ENCODE measurements around the gene RPS2. TPM values are rescaled to one million over a fixed set of nuclear protein-coding genes. Genes with fewer than 3 reads are reported as not detected.

RPS2 gene
- total and polyA plus RNA-seq, 2 donors (not counting 1 experiment from before 2014, with no cell fraction given) = 3,261 to 6,138 TPM

DNA sequence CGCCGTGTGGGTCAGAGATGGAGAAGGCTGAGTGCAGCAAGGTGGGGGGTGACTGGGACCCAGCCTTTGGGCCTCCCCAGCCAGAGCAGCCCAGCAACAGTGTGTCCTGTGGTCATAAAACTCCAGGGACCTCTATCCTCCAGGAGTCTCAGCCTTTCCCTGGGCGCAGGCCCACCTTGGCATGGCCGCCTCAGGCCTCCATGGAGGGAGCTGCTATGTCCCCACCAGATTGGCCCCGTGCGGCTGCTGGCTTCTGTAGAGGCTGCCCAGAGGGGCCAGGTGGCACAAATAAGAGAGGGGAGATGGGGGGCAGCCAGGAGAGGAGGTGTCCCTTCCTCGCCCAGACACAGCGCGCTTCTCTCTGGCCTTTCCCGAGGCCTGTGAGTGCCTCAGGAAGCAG, 22.6 kb upstream of the RPS2 start:
- POLR2A ChIA-PET = interaction anchor here (1.2 kb wide), 1 partner anchor 22 kb away, joined by 4 read pairs; the partner anchor contains the start of gene RPS2
- CTCF ChIA-PET = interaction anchor here (1.8 kb wide), 1 partner anchor 16 kb away, joined by 5 read pairs; no protein-coding TSS in a partner anchor
- Histone ChIP-seq H2AFZ (ENCODE audit: insufficient read depth, low read depth, low read length, poor library complexity, severe bottlenecking) (no peak overlapping the region), H3K27ac (ENCODE audit: low read length in 2 of 2) (no peak overlapping the region), H3K9ac (ENCODE audit: low read length) (no peak overlapping the region), H3K4me3 (ENCODE audit: control extremely low read depth in 1 of 5, extremely low read depth in 1 of 5, insufficient read depth in 1 of 5, low read depth in 2 of 5, low read length in 4 of 5) (no peak overlapping the region), H3K9me3 (ENCODE audit: control extremely low read depth in 1 of 3, control insufficient read depth in 2 of 3, insufficient read depth in 1 of 3, low read length in 2 of 3) (peaks cover 0 to 3% (median 0%) of the 10 kb centered on the region in 3 donors), H3K79me2 (ENCODE audit: control insufficient read depth, insufficient read depth, low read length) (no peaks in the 10 kb centered on the region), H3K36me3 (replicated peaks in 1 of 2; ENCODE audit: control extremely low read depth in 1 of 2, control insufficient read depth in 1 of 2, extremely low read depth in 1 of 2, insufficient read depth in 2 of 2, low read length in 1 of 2) (peaks cover 0 to 10% of the 10 kb centered on the region in 2 experiments), H4K20me1 (ENCODE audit: control insufficient read depth, insufficient read depth, low read length, poor library complexity, severe bottlenecking) (no peaks in the 10 kb centered on the region), H3K27me3 (replicated peaks in 1 of 4; ENCODE audit: control extremely low read depth in 1 of 4, control insufficient read depth in 3 of 4, insufficient read depth in 4 of 4, low read length in 3 of 4) (peaks cover 0 to 9% (median 4%) of the 10 kb centered on the region in 4 experiments), H3K4me1 (ENCODE audit: control insufficient read depth in 2 of 2, insufficient read depth in 2 of 2, low read length in 2 of 2) (peaks cover 27 to 44% of the 10 kb centered on the region in 2 donors), H3K4me2 (replicated peaks; ENCODE audit: low read depth, low read length, poor library complexity, severe bottlenecking) (no peak overlapping the region)
- ATAC-seq (ENCODE audit: low read depth) = no peak
- Mint-ChIP-seq H3K4me1 (peaks cover 41% of the 10 kb centered on the region), H3K9me3 (ENCODE audit: insufficient read depth) (no peaks in the 10 kb centered on the region), H3K27ac (no peak overlapping the region), H3K27me3 (peaks cover 6% of the 10 kb centered on the region), H3K4me3 (peak overlapping the region; percentile 10)
- no peak for DNase-seq
- no peak for TF ChIP-seq EZH2 (IDR thresholded peaks at IDR 0.05; ENCODE audit: borderline replicate concordance, insufficient read depth, low read depth, low read length, poor library complexity, severe bottlenecking)
- TF ChIP-seq, protein P1, sequence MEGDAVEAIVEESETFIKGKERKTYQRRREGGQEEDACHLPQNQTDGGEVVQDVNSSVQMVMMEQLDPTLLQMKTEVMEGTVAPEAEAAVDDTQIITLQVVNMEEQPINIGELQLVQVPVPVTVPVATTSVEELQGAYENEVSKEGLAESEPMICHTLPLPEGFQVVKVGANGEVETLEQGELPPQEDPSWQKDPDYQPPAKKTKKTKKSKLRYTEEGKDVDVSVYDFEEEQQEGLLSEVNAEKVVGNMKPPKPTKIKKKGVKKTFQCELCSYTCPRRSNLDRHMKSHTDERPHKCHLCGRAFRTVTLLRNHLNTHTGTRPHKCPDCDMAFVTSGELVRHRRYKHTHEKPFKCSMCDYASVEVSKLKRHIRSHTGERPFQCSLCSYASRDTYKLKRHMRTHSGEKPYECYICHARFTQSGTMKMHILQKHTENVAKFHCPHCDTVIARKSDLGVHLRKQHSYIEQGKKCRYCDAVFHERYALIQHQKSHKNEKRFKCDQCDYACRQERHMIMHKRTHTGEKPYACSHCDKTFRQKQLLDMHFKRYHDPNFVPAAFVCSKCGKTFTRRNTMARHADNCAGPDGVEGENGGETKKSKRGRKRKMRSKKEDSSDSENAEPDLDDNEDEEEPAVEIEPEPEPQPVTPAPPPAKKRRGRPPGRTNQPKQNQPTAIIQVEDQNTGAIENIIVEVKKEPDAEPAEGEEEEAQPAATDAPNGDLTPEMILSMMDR (IDR thresholded peaks at IDR 0.05) = no peak
- intact Hi-C loops (cut with micrococcal nuclease) = no loop called here
- WGBS (ENCODE audit: insufficient coverage) = 87% methylated on average over 8 of the region's 10 CpGs

DNA sequence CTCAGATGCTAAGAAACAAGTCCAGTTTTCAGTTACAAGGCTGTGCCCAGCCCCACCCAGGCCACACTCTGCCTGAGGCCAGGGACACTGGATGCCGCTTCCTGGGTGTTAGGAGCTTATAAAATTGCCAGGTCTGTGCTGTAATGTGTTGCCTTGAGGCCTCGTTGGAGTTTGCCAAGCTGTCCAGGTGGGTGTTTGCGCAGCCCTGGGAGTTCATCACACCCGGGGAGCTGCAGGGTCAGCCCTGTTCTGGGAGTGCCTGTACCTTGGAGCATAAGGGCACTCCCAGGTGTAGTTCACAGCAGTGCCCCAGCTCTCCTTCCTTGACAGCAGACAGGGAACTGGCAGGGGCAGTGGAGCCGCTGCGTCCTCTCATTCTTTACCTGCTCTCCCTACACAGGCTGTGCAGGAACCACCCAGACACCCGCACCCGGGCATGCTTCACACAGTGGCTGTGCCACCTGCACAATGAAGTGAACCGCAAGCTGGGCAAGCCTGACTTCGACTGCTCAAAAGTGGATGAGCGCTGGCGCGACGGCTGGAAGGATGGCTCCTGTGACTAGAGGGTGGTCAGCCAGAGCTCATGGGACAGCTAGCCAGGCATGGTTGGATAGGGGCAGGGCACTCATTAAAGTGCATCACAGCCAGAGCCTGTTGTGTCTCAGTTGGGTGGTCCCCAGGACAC, 21.0 kb upstream of the RPS2 start:
- no peak overlapping the region for H3K27ac Mint-ChIP-seq
- peak overlapping the region; percentile 98 for H3K4me2 ChIP-seq (replicated peaks; ENCODE audit: low read depth, low read length, poor library complexity, severe bottlenecking)
- intact Hi-C loops (cut with micrococcal nuclease) = no loop called here

More for the DNA sequence above, 21.0 kb upstream of the RPS2 start:
- Histone ChIP-seq H3K27me3 (replicated peaks in 1 of 4; ENCODE audit: control extremely low read depth in 1 of 4, control insufficient read depth in 3 of 4, insufficient read depth in 4 of 4, low read length in 3 of 4) (peaks cover 0 to 24% (median 13%) of the 10 kb centered on the region in 4 experiments), H3K4me3 (ENCODE audit: control extremely low read depth in 1 of 5, extremely low read depth in 1 of 5, insufficient read depth in 1 of 5, low read depth in 2 of 5, low read length in 4 of 5) (no peak overlapping the region), H3K79me2 (ENCODE audit: control insufficient read depth, insufficient read depth, low read length) (no peaks in the 10 kb centered on the region), H3K4me1 (ENCODE audit: control insufficient read depth in 2 of 2, insufficient read depth in 2 of 2, low read length in 2 of 2) (peaks cover 19 to 33% of the 10 kb centered on the region in 2 donors), H3K36me3 (replicated peaks in 1 of 2; ENCODE audit: control extremely low read depth in 1 of 2, control insufficient read depth in 1 of 2, extremely low read depth in 1 of 2, insufficient read depth in 2 of 2, low read length in 1 of 2) (peaks cover 0 to 10% of the 10 kb centered on the region in 2 experiments), H3K9me3 (ENCODE audit: control extremely low read depth in 1 of 3, control insufficient read depth in 2 of 3, insufficient read depth in 1 of 3, low read length in 2 of 3) (no peaks in the 10 kb centered on the region), H3K27ac (ENCODE audit: low read length in 2 of 2) (no peak overlapping the region), H4K20me1 (ENCODE audit: control insufficient read depth, insufficient read depth, low read length, poor library complexity, severe bottlenecking) (no peaks in the 10 kb centered on the region), H3K9ac (ENCODE audit: low read length) (no peak overlapping the region), H2AFZ (ENCODE audit: insufficient read depth, low read depth, low read length, poor library complexity, severe bottlenecking) (no peak overlapping the region)
- TF ChIP-seq, protein P1 (IDR thresholded peaks at IDR 0.05) = no peak
- no peak for TF ChIP-seq EZH2 (IDR thresholded peaks at IDR 0.05; ENCODE audit: borderline replicate concordance, insufficient read depth, low read depth, low read length, poor library complexity, severe bottlenecking)
- ATAC-seq (ENCODE audit: low read depth) = no peak
- over 99% methylated on average over 14 of the region's 14 CpGs for WGBS (ENCODE audit: insufficient coverage)
- ChIA-PET POLR2A (interaction anchor here (1.0 to 1.2 kb wide), 2 partner anchors 9 to 21 kb away, joined by 4 to 7 read pairs; partner anchors contain the start of gene RPS2), CTCF (no interaction called here)
- DNase-seq = no peak
- peaks cover 35% of the 10 kb centered on the region for H3K4me1 Mint-ChIP-seq
- peak overlapping the region; percentile 88 for H3K4me3 Mint-ChIP-seq
- peaks cover 6% of the 10 kb centered on the region for H3K27me3 Mint-ChIP-seq
- no peaks in the 10 kb centered on the region for H3K9me3 Mint-ChIP-seq (ENCODE audit: insufficient read depth)
